ENCODE data around the gene OR8B3.

Gene OR8B3

GRCh38 chr11:124442847-124443246 is 44.0 kb upstream of the OR8B3 start:
- Histone ChIP-seq H3K4me2 (ENCODE audit: low read depth, low read length) (no peak overlapping the region), H3K4me1 (ENCODE audit: low read length) (no peaks in the 10 kb centered on the region), H3F3A (ENCODE audit: insufficient read depth, low read length) (no peaks in the 10 kb centered on the region), H2AFZ (ENCODE audit: low read length) (no peak overlapping the region), H3K4me3 (ENCODE audit: low read length) (no peak overlapping the region), H3K9ac (ENCODE audit: low read length) (no peak overlapping the region), H3K36me3 (replicated peaks; ENCODE audit: insufficient read depth, low read length) (no peaks in the 10 kb centered on the region), H3K27ac (ENCODE audit: low read length) (no peak overlapping the region), H3K79me2 (ENCODE audit: low read length) (no peaks in the 10 kb centered on the region), H3K9me2 (replicated peaks; ENCODE audit: insufficient read depth, low read length) (no peaks in the 10 kb centered on the region), H4K20me1 (ENCODE audit: insufficient read depth, low read length) (no peaks in the 10 kb centered on the region), H3K27me3 (replicated peaks; ENCODE audit: insufficient read depth, low read length) (no peaks in the 10 kb centered on the region), H3K9me3 (replicated peaks; ENCODE audit: insufficient read depth, low read length) (no peaks in the 10 kb centered on the region)
- DNase-seq, result no peak
- no peak for TF ChIP-seq CTCF (IDR thresholded peaks at IDR 0.05; ENCODE audit: low read length)
- TF ChIP-seq EZH2 (optimal IDR thresholded peaks at IDR 0.05; ENCODE audit: low read depth, low read length), result no peak
- no peak for TF ChIP-seq EZH2phosphoT487 (IDR thresholded peaks at IDR 0.05; ENCODE audit: low read length)

GRCh38 chr11:124442442-124442841 is 43.6 kb upstream of the OR8B3 start:
- Histone ChIP-seq H3K9ac (ENCODE audit: low read length) (no peak overlapping the region), H3K4me2 (ENCODE audit: low read depth, low read length) (no peak overlapping the region), H3K27me3 (replicated peaks; ENCODE audit: insufficient read depth, low read length) (no peaks in the 10 kb centered on the region), H3F3A (ENCODE audit: insufficient read depth, low read length) (no peaks in the 10 kb centered on the region), H3K79me2 (ENCODE audit: low read length) (no peaks in the 10 kb centered on the region), H3K27ac (ENCODE audit: low read length) (no peak overlapping the region), H3K9me2 (replicated peaks; ENCODE audit: insufficient read depth, low read length) (no peaks in the 10 kb centered on the region), H3K36me3 (replicated peaks; ENCODE audit: insufficient read depth, low read length) (no peaks in the 10 kb centered on the region), H3K9me3 (replicated peaks; ENCODE audit: insufficient read depth, low read length) (no peaks in the 10 kb centered on the region), H2AFZ (ENCODE audit: low read length) (no peak overlapping the region), H3K4me1 (ENCODE audit: low read length) (no peaks in the 10 kb centered on the region), H3K4me3 (ENCODE audit: low read length) (no peak overlapping the region), H4K20me1 (ENCODE audit: insufficient read depth, low read length) (no peaks in the 10 kb centered on the region)
- DNase-seq, result no peak
- TF ChIP-seq CTCF (IDR thresholded peaks at IDR 0.05; ENCODE audit: low read length), result no peak
- no peak for TF ChIP-seq EZH2phosphoT487 (IDR thresholded peaks at IDR 0.05; ENCODE audit: low read length)
- no peak for TF ChIP-seq EZH2 (optimal IDR thresholded peaks at IDR 0.05; ENCODE audit: low read depth, low read length)

GRCh38 chr11:124441519-124441918 is 42.7 kb upstream of the OR8B3 start:
- H3K79me2 ChIP-seq (ENCODE audit: low read length), result no peaks in the 10 kb centered on the region
- H3K27ac ChIP-seq (ENCODE audit: low read length), result no peak overlapping the region
- no peaks in the 10 kb centered on the region for H3K9me3 ChIP-seq (replicated peaks; ENCODE audit: insufficient read depth, low read length)
- H3K36me3 ChIP-seq (replicated peaks; ENCODE audit: insufficient read depth, low read length), result no peaks in the 10 kb centered on the region
- H3K9me2 ChIP-seq (replicated peaks; ENCODE audit: insufficient read depth, low read length), result no peaks in the 10 kb centered on the region
- TF ChIP-seq CTCF (IDR thresholded peaks at IDR 0.05; ENCODE audit: low read length) (no peak), EZH2 (optimal IDR thresholded peaks at IDR 0.05; ENCODE audit: low read depth, low read length) (no peak), EZH2phosphoT487 (IDR thresholded peaks at IDR 0.05; ENCODE audit: low read length) (no peak)
- H4K20me1 ChIP-seq (ENCODE audit: insufficient read depth, low read length), result no peaks in the 10 kb centered on the region
- no peaks in the 10 kb centered on the region for H3F3A ChIP-seq (ENCODE audit: insufficient read depth, low read length)
- H2AFZ ChIP-seq (ENCODE audit: low read length), result no peak overlapping the region
- no peak overlapping the region for H3K4me3 ChIP-seq (ENCODE audit: low read length)
- no peak overlapping the region for H3K4me2 ChIP-seq (ENCODE audit: low read depth, low read length)
- H3K4me1 ChIP-seq (ENCODE audit: low read length), result no peaks in the 10 kb centered on the region
- no peaks in the 10 kb centered on the region for H3K27me3 ChIP-seq (replicated peaks; ENCODE audit: insufficient read depth, low read length)
- DNase-seq, result no peak
- H3K9ac ChIP-seq (ENCODE audit: low read length), result no peak overlapping the region
